Activated CD8-positive, alpha-beta memory T cell treated with anti-CD3 and anti-CD28 coated beads, Interleukin-2, amount 50 U/mL, for 24 hours (primary cell): ENCODE measurements around the gene ADSL.
"Not testable (repeated sequence)": the region's sequence is repeated elsewhere in the genome, so short reads cannot be mapped to it uniquely, and the experiment has no call there.

Source experiments
- DNase-seq: peaks from one replicate; pipeline ENCODE4 v3.0.0-alpha.2; 2020; ENCODE audit errors: extremely low read depth

ADSL gene

GRCh38 chr22:40368836-40369235, 22.5 kb downstream of the ADSL start:
- DNase-seq = no peak

- DNase-seq = no peak
Observed at GRCh38 chr22:40374567-40374966, 28.3 kb downstream of the ADSL start.

GRCh38 chr22:40376149-40376548, 29.8 kb downstream of the ADSL start:
- no peak for DNase-seq

- no peak for DNase-seq
Observed at GRCh38 chr22:40377931-40378330, 31.6 kb downstream of the ADSL start.

- DNase-seq = not testable (repeated sequence)
Observed at GRCh38 chr22:40378448-40378847, 32.1 kb downstream of the ADSL start.

GRCh38 chr22:40381461-40381860, 35.2 kb downstream of the ADSL start:
- no peak for DNase-seq

- no peak for DNase-seq
Observed at GRCh38 chr22:40383905-40384304, 37.6 kb downstream of the ADSL start.

GRCh38 chr22:40385036-40385782, 38.9 kb downstream of the ADSL start:
- no peak for DNase-seq

GRCh38 chr22:40387746-40388145, 41.4 kb downstream of the ADSL start:
- DNase-seq = no peak

GRCh38 chr22:40388231-40388630, 41.9 kb downstream of the ADSL start:
- no peak for DNase-seq

- DNase-seq = no peak
Observed at GRCh38 chr22:40391417-40391816, 45.1 kb downstream of the ADSL start.

- DNase-seq = no peak
Observed at GRCh38 chr22:40392618-40393017, 46.3 kb downstream of the ADSL start.

GRCh38 chr22:40394607-40395006, 48.3 kb downstream of the ADSL start:
- DNase-seq = no peak

GRCh38 chr22:40395607-40396006, 49.3 kb downstream of the ADSL start:
- DNase-seq = no peak

- DNase-seq = no peak
Observed at GRCh38 chr22:40396882-40397281, 50.6 kb downstream of the ADSL start.

GRCh38 chr22:40397396-40397795, 51.1 kb downstream of the ADSL start:
- DNase-seq = no peak

GRCh38 chr22:40399621-40400020, 53.3 kb downstream of the ADSL start:
- no peak for DNase-seq

- DNase-seq = no peak
Observed at GRCh38 chr22:40400159-40400558, 53.9 kb downstream of the ADSL start.

GRCh38 chr22:40401532-40401931, 55.2 kb downstream of the ADSL start:
- no peak for DNase-seq

GRCh38 chr22:40401981-40402406, 55.7 kb downstream of the ADSL start:
- no peak for DNase-seq

- no peak for DNase-seq
Observed at GRCh38 chr22:40403141-40403540, 56.8 kb downstream of the ADSL start.

- DNase-seq = no peak
Observed at GRCh38 chr22:40403651-40404050, 57.4 kb downstream of the ADSL start.

- DNase-seq = no peak
Observed at GRCh38 chr22:40404251-40405177, 58.2 kb downstream of the ADSL start.
